A549 (cell line): ENCODE data around the gene HOXA4. TPM values are rescaled to one million over a fixed set of nuclear protein-coding genes. Genes with fewer than 3 reads are reported as not detected.

ENCODE experiments used
- ATAC-seq, 2 experiments: fragments of 200-7000 bp in 1 of 2; fragments of >200 bp in 1 of 2; cut with Nextera tagmentation in 1 of 2; cut with Tn5 transposase in 1 of 2; 3 replicates each; pipeline versions ENCODE4 v1.8.0 to v1.9.1; 2018 to 2020; ENCODE audit warnings: mild to moderate bottlenecking in 1 of 2, moderate library complexity in 1 of 2
- CTCF ChIA-PET: fragments of 300-600 bp; sonication (Branson Sonifier 250); formaldehyde crosslinking; extraction: SDS; loops from one replicate; lab custom pipeline; 2021; ENCODE audit warnings: antibody characterized with exemption, inconsistent platforms; lab: Yijun Ruan, JAX
- POLR2A ChIA-PET: fragments of 350-600 bp; formaldehyde crosslinking; extraction: SDS; loops from one replicate; lab custom pipeline; 2021; ENCODE audit warnings: antibody characterized with exemption, inconsistent platforms; lab: Yijun Ruan, JAX
- DNase-seq, 2 experiments: peaks; one replicate each; pipeline versions ENCODE4 v3.0.0 to v3.0.0-alpha.2; 2011 to 2016; ENCODE audit warnings: low read depth in 1 of 2, low spot score in 1 of 2
- FAIRE-seq: peaks from 2 replicates; lab custom pipeline; 2011; peaks lifted over from hg19 to GRCh38; lab: Jason Lieb, UNC
- H3K27ac ChIP-seq, 2 experiments: fragments of >200 bp; sonication (Bioruptor Twin); formaldehyde crosslinking; 3 replicates each; pipeline ENCODE4 v1.5.1; 2016 to 2017
- H3K4me1 ChIP-seq: fragments of >200 bp; sonication (Bioruptor Twin); formaldehyde crosslinking; 3 replicates; pipeline ENCODE4 v1.6.1; 2016
- H3K4me2 ChIP-seq: fragments of >200 bp; sonication (Bioruptor Twin); formaldehyde crosslinking; 3 replicates; pipeline ENCODE4 v1.6.1; 2016
- H3K4me3 ChIP-seq: fragments of >200 bp; sonication (Bioruptor Twin); formaldehyde crosslinking; 3 replicates; pipeline ENCODE4 v1.5.1; 2016
- H3K9me3 ChIP-seq: fragments of >200 bp; sonication (Bioruptor Twin); formaldehyde crosslinking; 3 replicates; pipeline ENCODE4 v1.6.1; 2016
- CEBPB ChIP-seq, 2 experiments: fragments of >200 bp in 1 of 2; sonication (Bioruptor Twin) in 1 of 2; formaldehyde crosslinking in 1 of 2; IDR thresholded peaks; 2 replicates each; pipeline ENCODE4 v1.6.1; 2012 to 2016
- CHD2 ChIP-seq: fragments of 150-350 bp; IDR thresholded peaks from 2 replicates; pipeline ENCODE4 v1.6.1; 2014; ENCODE audit warnings: low read length; ENCODE audit not compliant: partially characterized antibody
- EHF ChIP-seq: fragments of 250-450 bp; sonication (Bioruptor Pico); IDR thresholded peaks from 2 replicates; pipeline ENCODE4 v1.5.0; 2020; ENCODE audit warnings: mild to moderate bottlenecking
- ELK1 ChIP-seq: fragments of 150-350 bp; IDR thresholded peaks from 2 replicates; pipeline ENCODE4 v1.6.1; 2014; ENCODE audit warnings: low read depth, mild to moderate bottlenecking, low read length
- FOXS1 ChIP-seq: fragments of 250-450 bp; sonication (Bioruptor Pico); IDR thresholded peaks from 2 replicates; pipeline ENCODE4 v1.5.0; 2020; ENCODE audit warnings: mild to moderate bottlenecking, moderate library complexity
- HES2 ChIP-seq: fragments of >200 bp; sonication (Bioruptor Twin); formaldehyde crosslinking; IDR thresholded peaks from 2 replicates; pipeline ENCODE4 v1.6.1; 2016
- JUN ChIP-seq, 2 experiments: fragments of >200 bp; sonication (Bioruptor Twin); formaldehyde crosslinking; IDR thresholded peaks; 2 replicates in 1 of 2; 3 replicates in 1 of 2; pipeline ENCODE4 v1.6.1; 2016 to 2017
- NPAS2 ChIP-seq: fragments of 250-450 bp; sonication (Bioruptor Pico); IDR thresholded peaks from 2 replicates; pipeline ENCODE4 v1.8.0; 2022; ENCODE audit warnings: mild to moderate bottlenecking, moderate library complexity, borderline replicate concordance
- REST ChIP-seq: fragments of 200-600 bp; sonication (generic); IDR thresholded peaks from 2 replicates; pipeline ENCODE4 v1.6.1; 2016; ENCODE audit warnings: antibody characterized with exemption, mild to moderate bottlenecking, moderate library complexity
- ZC3H11A ChIP-seq: fragments of 450-650 bp; IDR thresholded peaks from 2 replicates; pipeline ENCODE4 v1.6.1; 2014; ENCODE audit warnings: antibody characterized with exemption, mild to moderate bottlenecking
- ZNF302 ChIP-seq: fragments of 250-450 bp; sonication (Bioruptor Pico); IDR thresholded peaks from 2 replicates; pipeline ENCODE4 v1.9.0; 2021; ENCODE audit warnings: inconsistent platforms, mild to moderate bottlenecking, moderate library complexity
- WGBS: methylation state at CpG from one replicate; pipeline ENCODE4 v1.1.6; 2017; ENCODE audit errors: missing lambda C conversion rate; 5-methylcytosine and 5-hydroxymethylcytosine counted together
- polyA plus RNA-seq, 4 experiments: library from polyadenylated mRNA; depleted of rRNA in 3 of 4; stranded (reverse); fragments of >200 nt; fragmentation: RNase III in 1 of 4; extraction: RNeasy Plus Mini Kit Qiagen cat#74134 plus additional on column Dnase treatment in 1 of 4; gene quantifications; 2 replicates in 3 of 4; 3 replicates in 1 of 4; pipeline ENCODE4 v1.2.3, GENCODE V29; 2011 to 2017

HOXA4 gene
- polyA plus RNA-seq, 2 of the 4 experiments (the other 2 are of a cell fraction), result 2.1 to 2.6 TPM

- Histone ChIP-seq H3K4me1 (peaks cover 18% of the 10 kb centered on the region), H3K4me3 (no peak overlapping the region), H3K9me3 (no peaks in the 10 kb centered on the region), H3K27ac (no peak overlapping the region), H3K4me2 (no peak overlapping the region)
- DNase-seq (no peak), ATAC-seq (no peak), FAIRE-seq (no peak)
- TF ChIP-seq EHF (CRISPR knock-in tag) (no peak), REST (0 out of 2 replicates have a peak, but pooled peaks have one; percentile 14)
- WGBS, result 85% methylated on average over 8 of the region's 8 CpGs
- CTCF ChIA-PET, result interaction anchor here (0.8 to 3.8 kb wide), 5 partner anchors 9 to 239 kb away, joined by 3 to 17 read pairs (median 4); no protein-coding TSS in a partner anchor
- POLR2A ChIA-PET, result interaction anchor here (1.2 kb wide), 1 partner anchor 36 kb away, joined by 5 read pairs; no protein-coding TSS in a partner anchor
Measured at GRCh38 chr7:27099453-27100370, 30.8 kb downstream of the HOXA4 start.

- 93% methylated on average over 38 of the region's 38 CpGs for WGBS
- DNase-seq, result no peak
- H3K4me3 ChIP-seq, result no peak overlapping the region
- TF ChIP-seq NPAS2 (CRISPR knock-in tag) (no peak), JUN (IDR thresholded peaks at IDR 0.05) (no peak), ELK1 (no peak), ZC3H11A (no peak), FOXS1 (CRISPR knock-in tag) (no peak), CHD2 (no peak), HES2 (no peak), ZNF302 (CRISPR knock-in tag) (no peak), CEBPB (IDR thresholded peaks at IDR 0.05) (no peak)
- TF ChIP-seq, all 56 proteins: peak for 0
- FAIRE-seq, result no peak
- H3K9me3 ChIP-seq, result no peaks in the 10 kb centered on the region
- H3K27ac ChIP-seq, result no peak overlapping the region
- peaks cover 18% of the 10 kb centered on the region for H3K4me1 ChIP-seq
- ChIA-PET POLR2A (interaction anchor here (0.5 to 3.4 kb wide), 4 partner anchors 10 to 235 kb away, joined by 3 to 20 read pairs (median 4); no protein-coding TSS in a partner anchor), CTCF (interaction anchor here (0.9 to 3.8 kb wide), 9 partner anchors 7 to 245 kb away, joined by 3 to 20 read pairs (median 4); no protein-coding TSS in a partner anchor)
- no peak for ATAC-seq
- no peak overlapping the region for H3K4me2 ChIP-seq
Measured at GRCh38 chr7:27098578-27099451, 31.7 kb downstream of the HOXA4 start.
